ENCODE data around the gene NCAN.
"Not testable (repeated sequence)": the region's sequence is repeated elsewhere in the genome, so short reads cannot be mapped to it uniquely, and the experiment has no call there.

Gene NCAN

DNA sequence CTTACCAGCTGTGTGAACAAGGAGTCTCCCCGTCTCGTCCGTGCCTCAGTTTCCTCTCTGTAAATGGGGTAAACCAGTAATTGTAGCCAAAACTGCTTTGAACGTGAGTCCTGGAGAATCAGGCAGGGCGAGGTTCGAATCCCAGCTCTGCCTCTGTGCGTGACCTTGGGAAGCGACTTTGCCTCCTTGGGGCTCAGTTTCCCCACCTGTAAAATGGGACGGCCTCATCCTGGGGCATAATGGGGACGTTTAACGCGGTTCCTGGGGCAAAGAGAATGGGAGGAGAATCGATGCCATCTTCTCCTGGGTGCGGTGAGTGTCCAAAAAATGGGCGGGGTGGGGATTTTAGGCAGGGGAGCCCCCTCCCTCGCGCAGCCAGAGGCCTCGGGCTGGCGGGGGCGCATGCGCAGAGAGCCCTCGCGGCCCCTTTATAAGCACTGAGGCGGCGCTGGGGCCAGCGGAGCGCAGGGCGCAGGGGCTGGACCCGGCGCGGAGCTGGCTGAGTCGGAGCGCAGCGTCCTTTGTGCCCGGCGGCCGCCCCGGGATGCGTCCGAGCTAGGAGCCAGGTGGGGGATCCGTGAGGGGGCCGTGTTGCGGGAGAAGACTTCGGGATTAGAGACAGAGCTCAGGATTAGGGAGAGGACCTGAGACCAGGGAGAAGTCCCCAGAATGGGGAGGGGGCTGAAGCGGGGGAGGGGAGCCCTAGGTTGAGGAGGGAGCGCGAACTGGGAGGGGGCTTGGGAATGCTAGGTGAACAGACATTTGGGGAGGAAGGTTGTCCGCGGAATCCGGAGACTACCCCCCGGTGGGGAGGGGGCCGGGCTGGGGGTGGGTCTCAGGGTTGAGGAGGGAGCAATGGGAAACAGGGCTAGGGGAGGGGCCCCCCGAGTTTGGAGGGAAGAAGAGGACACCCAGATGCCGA, at the start of gene NCAN:
TSS of gene NCAN (plus strand) at position 460 of the 922 bp plus-strand sequence. CDS start 4,996 bp downstream, outside the sequence.
- no peak for DNase-seq

DNA sequence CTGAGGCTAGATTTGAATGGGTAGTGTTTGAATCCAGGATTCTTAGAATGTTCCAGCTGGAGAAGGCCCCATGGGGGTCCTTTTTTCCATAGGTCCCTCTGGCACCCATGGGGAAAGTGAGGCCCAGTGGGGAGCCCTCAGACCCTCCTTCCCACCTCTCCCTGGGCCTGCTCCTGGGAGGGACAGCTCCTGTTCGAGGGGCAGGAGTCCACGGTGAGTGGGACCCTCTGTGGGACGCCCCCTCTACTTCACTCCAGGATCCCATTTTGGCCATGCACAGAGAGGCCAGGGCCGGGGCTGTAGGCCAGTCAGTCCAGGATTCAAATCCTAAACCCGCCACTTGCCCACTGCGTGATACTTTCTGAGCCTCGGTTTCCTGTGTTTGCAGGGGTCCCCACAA, 49.3 kb upstream of the NCAN start:
- DNase-seq, result no peak

DNA sequence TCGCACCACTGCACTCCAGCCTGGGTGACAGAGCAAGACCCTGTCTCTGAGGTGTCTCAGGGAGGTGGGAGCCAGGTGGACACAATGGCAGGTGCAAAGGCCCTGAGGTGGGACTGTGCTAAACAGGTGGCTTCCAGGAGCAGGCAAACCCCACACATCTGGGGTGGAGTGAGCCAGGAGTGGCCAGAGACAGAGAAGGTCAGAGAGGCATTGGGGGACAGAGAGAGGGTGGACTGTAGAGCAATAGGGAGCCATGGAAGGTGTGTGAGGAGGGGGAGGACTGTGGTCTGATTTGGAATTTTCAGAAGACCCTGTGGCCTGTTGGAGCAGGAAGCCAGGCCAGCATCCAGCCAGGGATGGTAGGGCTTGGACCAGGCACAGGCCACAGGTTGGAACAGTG, 46.4 kb upstream of the NCAN start:
- DNase-seq, result no peak

DNA sequence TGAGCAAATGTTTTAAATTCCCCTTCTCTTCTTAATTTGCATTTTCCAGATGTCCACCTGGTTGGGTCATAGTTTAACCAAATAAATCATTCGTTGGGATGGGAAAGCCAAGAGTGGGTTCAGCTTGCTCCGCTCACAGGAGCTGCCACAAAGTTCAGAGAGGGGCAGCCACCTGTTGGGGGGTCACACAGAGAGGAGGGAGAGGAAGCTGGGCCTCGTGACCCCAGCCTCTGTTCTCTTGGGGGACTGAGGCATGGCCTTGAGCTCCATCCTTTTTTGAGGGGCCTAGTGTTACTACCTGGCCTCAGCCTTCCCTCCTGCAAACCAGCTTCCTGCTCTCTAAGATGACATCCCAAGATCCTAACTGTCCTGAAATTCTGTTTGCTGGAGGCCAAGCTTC, 44.1 kb upstream of the NCAN start:
- DNase-seq, result no peak

DNA sequence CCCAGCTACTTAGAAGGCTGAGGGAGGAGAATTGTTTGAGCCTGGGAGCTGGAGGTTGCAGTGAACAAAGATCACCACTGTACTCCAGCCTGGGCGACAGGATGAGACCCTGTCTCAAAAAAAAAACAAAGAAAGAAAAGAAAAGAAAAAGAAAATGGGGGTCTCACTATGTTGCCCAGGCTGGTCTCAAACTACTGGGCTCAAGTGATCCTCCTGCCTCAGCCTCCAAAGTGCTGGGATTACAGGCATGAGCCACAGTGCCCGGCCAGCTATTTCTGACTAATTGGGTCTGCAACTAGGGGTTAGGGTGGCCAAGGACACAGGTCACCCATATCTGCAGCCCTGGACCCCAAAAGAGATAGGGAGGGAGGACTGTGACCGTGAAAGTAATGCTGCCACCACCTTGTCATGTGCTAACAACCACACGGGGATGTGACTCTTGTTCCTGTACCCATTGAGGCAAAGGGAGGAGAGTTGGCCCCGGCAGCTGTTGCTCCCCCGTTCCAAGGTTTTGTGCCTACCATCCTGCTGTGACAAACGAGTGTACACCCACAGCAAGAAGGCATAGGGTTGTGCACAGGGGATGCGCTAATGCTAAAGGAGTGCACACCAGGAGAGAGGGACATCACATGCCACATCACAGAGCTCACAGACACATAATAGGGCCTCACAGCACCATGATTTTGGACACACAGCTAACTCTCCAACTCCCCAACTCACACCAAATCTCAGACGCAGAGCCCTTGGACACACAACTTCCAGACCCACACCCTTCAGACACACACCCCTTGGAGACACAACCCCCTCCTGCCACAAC, 42.3 kb upstream of the NCAN start:
- DNase-seq, result no peak

DNA sequence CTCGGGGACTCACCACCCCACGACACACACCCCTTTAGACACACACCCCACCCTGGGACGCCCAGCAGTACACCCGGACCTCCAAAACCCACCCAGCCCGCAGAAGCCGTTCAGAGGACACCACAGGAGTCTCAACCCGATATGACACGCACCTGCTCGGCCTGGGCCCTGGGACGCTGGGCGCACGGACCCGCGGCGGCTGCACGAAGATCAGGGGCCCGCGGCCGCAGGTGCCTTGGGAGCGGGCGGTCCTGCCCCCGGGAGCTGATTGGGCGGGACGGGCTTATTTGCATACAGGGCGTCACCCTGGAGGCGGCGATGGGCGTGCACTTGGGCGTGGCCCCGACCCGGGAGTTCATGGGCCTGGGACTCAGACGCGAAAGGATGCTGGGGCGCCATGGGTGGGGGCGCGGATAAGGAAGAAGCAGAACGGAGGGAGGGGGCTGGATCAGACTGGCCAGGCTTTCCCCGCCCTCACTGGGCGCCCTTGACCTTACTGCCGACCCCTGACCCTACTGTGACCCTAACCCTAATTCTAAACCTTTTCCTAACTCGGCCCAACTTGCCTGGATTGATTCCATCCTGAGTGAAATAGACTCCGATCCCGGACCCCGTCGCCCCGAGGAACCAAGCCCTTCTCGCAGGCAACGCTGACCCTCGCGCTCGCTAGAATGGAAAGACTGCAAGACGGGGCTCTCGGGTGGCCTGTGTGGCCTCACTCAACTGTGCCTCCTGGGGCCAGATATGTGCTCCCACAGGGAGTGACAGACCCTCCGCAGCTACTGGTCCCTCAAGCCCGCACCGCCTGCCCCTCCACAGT, 41.5 kb upstream of the NCAN start, which contains the start of gene MEF2B:
TSS of gene MEF2B (minus strand) at position 211 of the 820 bp plus-strand sequence. CDS start 19,528 bp downstream, outside the sequence.
- peak; percentile 77 for DNase-seq

DNA sequence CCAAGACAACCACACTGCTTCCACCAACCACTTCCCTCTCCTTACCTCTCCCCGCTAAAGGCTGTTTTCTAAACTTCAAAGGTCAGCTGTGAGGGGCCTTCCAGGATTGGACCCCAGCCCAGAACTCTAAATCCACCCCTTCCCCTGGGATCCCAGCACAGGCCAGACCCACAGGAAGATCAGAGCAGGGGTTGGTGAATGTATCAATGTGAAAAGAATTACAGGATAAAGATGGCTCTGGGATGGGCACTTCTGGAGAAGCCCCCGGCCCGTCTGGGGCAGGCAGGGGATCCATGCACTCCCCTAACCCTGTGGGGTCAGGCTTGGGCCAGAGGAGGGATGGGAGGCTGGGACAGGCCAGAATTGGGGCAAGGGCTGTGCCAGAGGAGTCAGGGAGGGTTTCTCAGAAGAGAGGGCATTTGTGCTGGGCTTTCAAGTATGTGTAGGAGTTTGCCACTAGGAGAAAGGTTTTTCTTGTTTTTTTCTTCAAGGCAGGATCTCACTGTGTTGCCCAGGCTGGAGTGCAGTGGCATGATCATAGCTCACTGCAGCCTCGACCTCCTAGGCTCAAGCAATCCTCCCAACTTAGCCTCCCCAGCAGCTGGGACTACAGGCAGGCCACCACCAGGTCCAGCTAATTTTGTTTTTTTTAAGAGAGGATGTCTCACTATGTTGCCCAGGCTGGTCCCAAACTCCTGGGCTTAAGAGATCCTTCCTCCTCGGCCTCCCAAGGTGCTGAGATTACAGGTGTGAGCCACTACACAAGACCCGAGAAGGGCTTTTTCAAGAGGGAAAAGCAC, 40.7 kb upstream of the NCAN start:
- DNase-seq, result no peak

DNA sequence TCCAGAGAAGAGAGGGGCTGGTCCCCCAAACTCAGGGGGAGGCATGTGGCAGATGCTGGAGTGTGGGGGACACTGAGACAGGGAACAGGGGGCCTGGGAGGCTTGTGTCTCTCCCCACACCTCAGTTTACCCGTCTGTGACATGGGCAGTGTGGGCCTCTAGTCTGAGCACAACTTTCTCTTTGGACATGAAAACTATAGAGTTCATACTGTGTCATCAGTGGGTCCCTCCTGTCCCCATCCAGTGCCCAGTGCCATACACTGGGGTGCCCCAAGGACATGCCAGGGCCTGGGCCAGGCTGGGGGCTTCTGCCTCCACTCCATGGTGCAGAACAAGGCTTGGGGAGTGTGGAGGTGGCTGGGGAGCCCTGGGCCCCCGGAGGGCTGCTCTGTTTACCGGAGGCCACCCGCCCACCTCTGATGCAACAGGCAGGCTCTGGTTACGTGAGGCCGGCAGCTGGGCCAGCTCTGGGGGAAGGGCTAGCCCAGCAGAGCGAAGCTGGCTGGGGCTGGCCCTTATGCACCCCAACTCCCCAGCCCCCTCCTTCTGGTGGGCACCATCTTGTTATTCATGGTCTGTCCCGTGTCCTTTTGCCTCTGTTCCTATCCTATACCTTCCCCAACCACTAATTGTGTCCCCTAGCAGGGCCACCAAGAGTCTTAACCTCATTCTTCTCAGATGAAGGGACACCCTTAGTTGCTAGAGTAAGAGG, 39.8 kb upstream of the NCAN start:
- no peak for DNase-seq

DNA sequence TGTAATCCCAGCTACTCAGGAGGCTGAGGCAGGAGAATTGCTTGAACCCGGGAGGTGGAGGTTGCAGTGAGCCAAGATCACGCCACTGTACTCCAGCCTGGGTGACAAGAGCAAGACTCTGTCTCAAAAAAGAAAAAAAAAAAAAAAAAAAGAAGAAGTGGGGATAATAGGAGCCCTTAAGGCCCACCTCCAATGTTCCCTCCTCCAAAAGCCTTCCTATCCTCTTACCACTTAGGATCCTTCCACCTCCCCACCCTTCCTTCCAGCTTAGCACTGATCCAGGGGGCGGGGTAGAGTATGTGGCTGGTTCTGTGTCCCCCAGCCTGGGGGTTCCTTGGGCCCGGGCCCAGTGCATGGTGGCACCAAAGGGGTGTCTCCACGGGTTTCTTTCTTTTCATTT, 38.5 kb upstream of the NCAN start:
- DNase-seq, result not testable (repeated sequence)

DNA sequence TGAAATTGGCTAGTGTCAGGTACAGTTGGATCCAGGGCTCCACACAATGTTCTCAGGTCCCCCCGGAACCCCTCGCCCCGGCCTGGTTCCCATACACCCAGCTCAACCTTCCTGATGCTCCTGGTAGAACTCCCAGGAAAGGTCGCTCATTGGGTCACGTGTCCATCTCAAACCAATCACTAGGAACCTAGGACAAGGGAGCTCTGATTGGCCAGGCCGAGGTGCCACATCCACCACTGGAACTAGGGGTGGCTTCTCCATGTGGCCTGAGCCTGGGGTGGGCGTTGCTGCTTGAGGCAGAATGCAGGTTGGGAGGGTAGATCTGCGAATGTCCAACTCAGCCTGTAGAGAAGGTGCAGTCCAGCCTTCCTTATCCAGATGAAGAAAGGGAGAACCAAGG, 34.8 kb upstream of the NCAN start:
- DNase-seq, result no peak

DNA sequence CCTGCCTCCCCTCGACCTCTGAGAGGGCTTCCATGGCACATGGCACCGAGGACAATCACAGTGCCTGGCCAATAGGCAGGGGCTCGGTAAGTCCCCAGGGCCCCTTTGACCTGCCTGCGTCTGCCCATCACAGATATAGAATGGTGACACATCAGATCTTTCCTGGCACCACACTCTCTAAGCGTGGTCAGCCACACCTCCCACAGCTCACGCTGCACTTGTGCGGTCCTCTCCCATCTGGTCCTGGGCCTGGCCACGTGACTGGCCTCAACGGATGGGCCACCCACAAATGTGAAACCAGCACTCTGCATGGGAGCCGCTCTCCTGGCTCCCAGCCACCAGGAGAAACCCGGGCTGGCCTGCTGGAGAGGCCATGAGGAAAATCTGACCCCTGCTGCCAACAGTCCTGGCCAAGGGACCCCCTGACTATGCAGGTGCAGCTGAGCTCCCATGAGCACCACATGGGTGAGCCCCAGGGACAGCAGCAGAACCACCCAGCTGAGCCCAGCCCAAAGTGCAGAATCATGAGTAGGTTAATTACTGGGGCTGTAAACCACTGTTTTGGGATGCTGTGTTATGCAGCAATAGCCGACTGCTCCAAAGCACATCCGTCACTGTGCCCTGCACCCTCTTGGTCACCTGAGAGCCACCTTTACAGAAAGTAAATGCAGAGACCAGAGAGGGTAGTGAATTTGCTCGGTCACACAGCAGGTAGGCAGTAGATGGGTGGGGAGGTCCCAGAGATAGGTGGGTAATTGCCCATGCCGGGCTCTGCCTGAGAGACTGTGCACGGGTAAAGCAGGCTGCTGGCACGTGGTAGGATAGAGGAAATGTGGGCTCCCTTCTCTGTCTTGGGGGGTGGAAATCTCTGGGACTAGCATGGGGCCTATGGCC, 32.0 kb upstream of the NCAN start:
- DNase-seq, result no peak

DNA sequence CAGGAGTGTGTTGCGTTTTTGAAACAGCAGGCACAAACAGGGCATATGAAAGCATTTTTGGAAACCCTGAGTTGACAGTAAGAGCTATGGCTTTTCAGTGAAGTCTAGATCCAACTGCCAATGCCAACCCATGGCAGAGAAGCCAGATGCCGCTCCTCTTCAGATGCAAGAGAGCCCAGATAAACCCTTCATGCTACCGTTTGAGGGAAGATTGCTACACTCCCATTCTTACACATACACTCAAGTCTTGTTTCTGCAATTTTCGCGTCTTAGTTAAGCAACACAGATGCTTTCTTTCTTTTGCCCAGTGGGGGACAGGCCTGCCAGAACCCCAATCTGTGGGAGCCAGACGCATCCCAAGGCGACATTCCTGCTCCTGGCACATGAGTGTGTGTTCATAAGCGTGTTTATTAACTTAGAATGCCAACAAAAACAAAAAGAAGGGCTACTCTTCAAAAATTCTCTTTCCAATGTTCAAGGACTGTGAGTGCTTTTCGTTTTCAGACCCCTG, 30.2 kb upstream of the NCAN start:
- DNase-seq, result no peak

DNA sequence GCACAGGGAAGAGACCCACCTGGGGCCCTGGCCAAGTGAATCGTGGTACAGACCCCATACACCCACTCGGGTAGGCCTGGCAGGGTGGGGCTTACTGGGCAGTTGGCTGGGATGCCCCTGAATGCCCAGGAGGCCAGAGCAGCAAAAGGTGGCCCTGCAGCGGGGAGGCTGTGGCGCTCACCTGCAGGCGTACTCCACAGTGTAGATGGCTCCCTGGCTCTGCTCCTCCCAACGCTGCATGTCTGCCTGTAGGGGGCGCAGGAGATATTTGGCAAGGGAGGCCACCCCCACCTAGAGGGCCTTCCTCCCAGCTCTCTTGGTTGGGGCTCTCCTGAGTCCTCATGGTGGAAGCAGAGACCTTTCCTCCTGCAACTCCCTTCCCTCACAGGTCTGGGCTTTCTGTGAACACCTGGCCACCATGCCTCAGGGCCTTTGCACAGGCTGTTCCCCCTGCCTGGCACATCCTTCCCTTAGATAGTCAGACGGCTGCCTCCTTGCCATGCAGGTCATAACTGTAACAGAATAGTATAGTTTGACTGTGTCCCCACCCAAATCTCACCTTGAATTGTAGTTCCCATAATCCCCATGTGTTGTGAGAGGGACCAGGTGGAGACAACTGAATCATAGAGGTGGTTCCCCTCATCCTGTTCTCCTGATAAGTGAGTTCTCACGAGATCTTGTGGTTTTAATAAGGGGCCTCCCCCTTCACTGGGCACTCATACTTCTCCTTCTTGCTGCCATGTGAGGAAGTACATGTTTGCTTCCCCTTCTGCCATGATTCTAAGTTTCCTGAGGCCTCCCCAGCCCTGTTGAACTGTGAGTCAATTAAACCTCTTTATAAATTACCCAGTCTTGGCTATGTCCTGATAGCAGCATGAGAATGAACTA, 25.7 kb upstream of the NCAN start:
- peak; percentile 73 for DNase-seq

DNA sequence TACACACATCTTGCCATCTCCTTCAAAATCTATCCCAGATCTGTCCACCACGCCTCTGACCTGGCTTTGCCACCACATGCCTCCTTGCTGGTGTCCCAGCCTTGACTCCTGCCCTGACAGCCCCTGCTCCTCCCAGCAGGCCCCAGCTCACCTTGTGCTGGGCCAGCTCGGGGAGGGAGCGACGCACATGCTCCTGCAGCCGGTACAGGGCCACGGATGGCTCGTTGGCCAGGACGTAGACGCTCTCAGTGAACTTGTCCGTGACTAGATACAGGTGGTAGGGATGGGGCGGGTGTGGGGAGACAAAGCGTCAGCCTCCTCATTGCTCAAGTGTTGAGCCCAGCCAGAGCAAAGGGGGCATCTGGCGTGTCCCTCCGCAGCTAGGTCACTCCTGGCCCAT, 25.0 kb upstream of the NCAN start:
- DNase-seq, result no peak

DNA sequence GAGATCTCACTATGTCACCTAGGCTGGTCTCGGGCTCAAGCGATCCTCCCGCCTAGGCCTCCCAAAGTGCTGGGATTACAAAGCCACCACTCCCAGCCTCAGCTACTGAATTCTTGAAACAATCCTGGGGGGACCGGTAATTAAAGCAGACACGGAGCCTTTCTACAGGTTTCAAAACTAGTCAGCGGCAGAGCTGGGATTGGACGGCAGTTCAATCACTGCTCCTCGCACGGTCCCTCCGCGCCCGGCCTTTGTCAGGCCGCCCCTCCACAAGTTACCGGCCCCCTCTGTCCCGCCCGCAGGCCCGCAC, 20.0 kb upstream of the NCAN start:
- no peak for DNase-seq

DNA sequence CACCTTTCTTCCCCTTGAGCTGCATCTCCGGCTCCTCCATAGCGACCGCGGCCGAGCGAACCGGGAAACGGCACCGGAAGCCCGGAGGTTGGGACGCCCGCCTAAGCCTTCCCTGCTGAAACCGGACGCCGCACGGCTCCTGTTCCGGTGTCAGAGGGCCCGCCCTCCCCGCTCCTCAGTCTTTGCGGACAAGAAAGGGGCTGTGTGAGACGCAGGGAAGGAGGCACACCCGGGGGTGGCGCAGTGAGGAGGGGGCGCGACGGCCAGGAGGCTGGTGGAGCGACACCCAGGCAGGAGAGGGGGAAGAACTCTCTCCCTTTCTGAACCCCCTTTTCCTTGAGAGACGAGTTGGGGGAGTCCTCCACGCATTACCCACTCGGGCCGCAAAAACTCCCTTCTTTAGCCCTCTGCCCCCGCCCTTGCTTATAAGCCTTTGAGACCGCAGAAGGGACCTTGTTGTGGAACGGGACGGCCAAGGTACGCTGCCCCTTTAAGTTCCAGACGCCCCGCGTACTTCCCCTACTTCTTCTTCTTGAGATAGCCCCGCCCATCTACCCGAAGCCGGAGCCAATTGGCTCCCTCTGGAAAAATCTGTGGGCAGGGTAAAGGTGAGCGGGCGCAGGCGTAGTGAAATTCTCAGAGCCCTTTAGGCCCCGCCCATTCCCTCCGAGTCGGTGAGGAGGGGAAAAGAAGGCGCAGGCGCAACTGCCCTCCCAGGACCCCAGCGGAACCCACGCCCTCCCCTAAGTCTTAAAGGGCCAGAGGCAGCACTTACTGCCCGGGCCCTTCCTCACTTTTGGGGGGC, 19.5 kb upstream of the NCAN start, which contains the start of the genes BORCS8 and RFXANK:
TSS of gene BORCS8 (minus strand) at position 75 of the 805 bp plus-strand sequence. CDS start at position 40, 35 bp downstream.
TSS of gene RFXANK (plus strand) at position 181 of the 805 bp plus-strand sequence. CDS start 1,689 bp downstream, outside the sequence.
- peak; percentile 99 for DNase-seq

DNA sequence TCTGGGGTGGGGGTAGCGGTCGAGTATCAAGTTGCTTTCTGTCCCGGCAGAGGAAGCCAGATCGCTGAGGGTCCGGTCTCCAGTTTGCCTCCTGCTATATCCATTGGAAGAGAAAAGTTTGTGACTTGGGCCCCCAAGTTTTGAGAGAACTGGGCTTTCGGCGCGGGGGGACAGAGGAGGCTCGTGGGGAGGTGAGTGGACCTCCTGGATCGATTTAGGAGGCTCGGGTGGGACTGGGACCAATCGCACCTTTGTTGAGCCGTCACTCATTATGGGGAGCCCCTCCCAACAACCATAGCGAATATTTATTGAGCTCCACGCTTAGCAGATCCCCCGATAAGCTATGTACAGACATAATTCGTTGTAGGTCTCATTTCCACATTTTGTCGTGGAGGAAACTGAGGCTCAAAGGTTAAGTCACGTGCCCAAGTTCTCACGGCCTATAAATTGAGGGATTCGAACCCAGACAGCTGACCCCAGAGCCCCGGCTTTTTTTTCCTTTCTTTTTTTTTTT, 18.8 kb upstream of the NCAN start:
- DNase-seq, result peak; percentile 29

DNA sequence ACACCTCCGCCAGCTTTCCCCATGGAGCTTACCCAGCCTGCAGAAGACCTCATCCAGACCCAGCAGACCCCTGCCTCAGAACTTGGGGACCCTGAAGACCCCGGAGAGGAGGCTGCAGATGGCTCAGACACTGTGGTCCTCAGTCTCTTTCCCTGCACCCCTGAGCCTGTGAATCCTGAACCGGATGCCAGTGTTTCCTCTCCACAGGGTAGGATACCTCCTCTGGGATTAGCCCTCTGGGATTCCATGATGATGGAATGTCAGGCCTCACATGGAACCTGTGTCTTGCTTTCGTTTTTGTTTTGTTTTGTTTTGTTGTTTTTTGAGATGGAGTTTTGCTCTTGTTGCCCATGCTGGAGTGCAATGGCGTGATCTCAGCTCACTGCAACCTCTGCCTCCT, 17.8 kb upstream of the NCAN start:
- DNase-seq, result no peak
